GM23338 (cell line): ENCODE results near the gene CRISPLD2. TPM values are rescaled to one million over a fixed set of nuclear protein-coding genes. Genes with fewer than 3 reads are reported as not detected.

Experiments
- ATAC-seq: fragments of 200-7000 bp; cut with Tn5 transposase; 3 replicates; pipeline ENCODE4 v1.9.1; 2020
- DNase-seq: peaks from one replicate; pipeline ENCODE4 v3.0.0-alpha.2; 2015; ENCODE audit warnings: low spot score
- H2AFZ ChIP-seq: fragments of 200-600 bp; sonication (generic); 2 replicates; pipeline ENCODE4 v1.8.0; 2016; ENCODE audit warnings: antibody characterized with exemption, mild to moderate bottlenecking, moderate library complexity
- H3F3A ChIP-seq: fragments of 200-600 bp; sonication (generic); replicated peaks from 2 replicates; pipeline ENCODE4 v1.8.0; 2017; ENCODE audit warnings: antibody characterized with exemption, mixed run types, low read depth
- H3K27ac ChIP-seq: fragments of 200-600 bp; sonication (generic); 2 replicates; pipeline ENCODE4 v1.6.1; 2016; ENCODE audit warnings: low read depth
- H3K27me3 ChIP-seq: fragments of 200-600 bp; sonication (generic); 2 replicates; pipeline ENCODE4 v1.8.0; 2016; ENCODE audit warnings: mild to moderate bottlenecking, mixed run types, moderate library complexity; ENCODE audit not compliant: insufficient read depth
- H3K36me3 ChIP-seq: fragments of 200-600 bp; sonication (generic); 2 replicates; pipeline ENCODE4 v1.8.0; 2016; ENCODE audit warnings: mild to moderate bottlenecking; ENCODE audit not compliant: insufficient read depth
- H3K4me1 ChIP-seq: fragments of 200-600 bp; sonication (generic); 2 replicates; pipeline ENCODE4 v1.8.0; 2016; ENCODE audit warnings: mild to moderate bottlenecking, moderate library complexity; ENCODE audit not compliant: insufficient read depth
- H3K4me2 ChIP-seq: fragments of 200-600 bp; sonication (generic); 2 replicates; pipeline ENCODE4 v1.7.1; 2017; ENCODE audit warnings: mixed run types
- H3K4me3 ChIP-seq: fragments of 200-600 bp; sonication (generic); 2 replicates; pipeline ENCODE4 v1.6.1; 2016; ENCODE audit warnings: mixed run types
- H3K79me2 ChIP-seq: fragments of 200-600 bp; sonication (generic); replicated peaks from 2 replicates; pipeline ENCODE4 v1.8.0; 2017; ENCODE audit warnings: mild to moderate bottlenecking; ENCODE audit not compliant: insufficient read depth
- H3K9me2 ChIP-seq: fragments of 200-600 bp; sonication (generic); 2 replicates; pipeline ENCODE4 v1.8.0; 2017; ENCODE audit not compliant: insufficient read depth
- H4K20me1 ChIP-seq: fragments of 200-600 bp; sonication (generic); replicated peaks from 2 replicates; pipeline ENCODE4 v1.8.0; 2017; ENCODE audit warnings: mild to moderate bottlenecking; ENCODE audit not compliant: insufficient read depth
- H3K27ac Mint-ChIP-seq: 2 replicates; pipeline ENCODE4 v1.8.0; 2020; ENCODE audit warnings: inconsistent platforms, mild to moderate bottlenecking, moderate library complexity, mixed read lengths
- H3K27me3 Mint-ChIP-seq: 3 replicates; pipeline ENCODE4 v1.8.0; 2022; ENCODE audit warnings: low read depth, mild to moderate bottlenecking, moderate library complexity, mixed read lengths, inconsistent platforms; ENCODE audit not compliant: insufficient read depth, poor library complexity
- H3K36me3 Mint-ChIP-seq: 3 replicates; pipeline ENCODE4 v1.8.0; 2021; ENCODE audit warnings: low read depth, mild to moderate bottlenecking, inconsistent platforms, moderate library complexity, mixed read lengths
- H3K4me1 Mint-ChIP-seq: 3 replicates; pipeline ENCODE4 v1.8.0; 2020; ENCODE audit warnings: mild to moderate bottlenecking, inconsistent platforms, mixed read lengths
- H3K4me3 Mint-ChIP-seq: 3 replicates; pipeline ENCODE4 v1.8.0; 2021; ENCODE audit warnings: moderate library complexity, mild to moderate bottlenecking, inconsistent platforms, mixed read lengths
- H3K9me3 Mint-ChIP-seq: 3 replicates; pipeline ENCODE4 v1.8.0; 2020; ENCODE audit warnings: moderate library complexity, mild to moderate bottlenecking, inconsistent platforms, mixed read lengths
- CREB1 ChIP-seq: fragments of 250-450 bp; sonication (Bioruptor Pico); IDR thresholded peaks from 2 replicates; pipeline ENCODE4 v1.5.0; 2020; ENCODE audit warnings: low read depth, mild to moderate bottlenecking, moderate library complexity
- CTCF ChIP-seq, 2 experiments: fragments of 200-600 bp in 1 of 2; sonication (generic) in 1 of 2; conservative IDR thresholded peaks; 2 replicates each; pipeline versions ENCODE4 v1.5.1 to v1.6.1; 2016 to 2017; ENCODE audit warnings: antibody characterized with exemption in 2 of 2, low read depth in 2 of 2, mild to moderate bottlenecking in 2 of 2, moderate library complexity in 1 of 2
- ETS1 ChIP-seq: IDR thresholded peaks from 2 replicates; pipeline ENCODE4 v1.6.1; 2016; ENCODE audit warnings: antibody characterized with exemption
- EZH2 ChIP-seq: fragments of 200-600 bp; sonication (generic); IDR thresholded peaks from one replicate; pipeline ENCODE4 v1.8.0; 2017; ENCODE audit warnings: antibody characterized with exemption, mild to moderate bottlenecking, low read depth; ENCODE audit not compliant: unreplicated experiment
- EZH2phosphoT487 ChIP-seq: fragments of 200-600 bp; sonication (generic); IDR thresholded peaks from one replicate; pipeline ENCODE4 v1.8.1; 2018; ENCODE audit warnings: antibody characterized with exemption; ENCODE audit not compliant: unreplicated experiment
- JUNB ChIP-seq: IDR thresholded peaks from one replicate; pipeline ENCODE4 v1.6.1; 2016; ENCODE audit warnings: antibody characterized with exemption; ENCODE audit not compliant: unreplicated experiment
- NANOG ChIP-seq: IDR thresholded peaks from 2 replicates; pipeline ENCODE4 v1.6.1; 2016; ENCODE audit warnings: antibody characterized with exemption, borderline replicate concordance
- POLR2AphosphoS5 ChIP-seq: IDR thresholded peaks from 2 replicates; pipeline ENCODE4 v1.6.1; 2016; ENCODE audit warnings: antibody characterized with exemption, low read depth
- REST ChIP-seq: IDR thresholded peaks from one replicate; pipeline ENCODE4 v1.6.1; 2018; ENCODE audit warnings: antibody characterized with exemption; ENCODE audit not compliant: unreplicated experiment
- STAT1 ChIP-seq: IDR thresholded peaks from one replicate; pipeline ENCODE4 v1.6.1; 2016; ENCODE audit warnings: antibody characterized with exemption; ENCODE audit not compliant: unreplicated experiment
- ZNF114 ChIP-seq: fragments of 250-450 bp; sonication (Bioruptor Pico); IDR thresholded peaks from 2 replicates; pipeline ENCODE4 v1.5.0; 2020; ENCODE audit warnings: mild to moderate bottlenecking, moderate library complexity
- ZNF331 ChIP-seq: fragments of 250-450 bp; sonication (Bioruptor Pico); IDR thresholded peaks from 2 replicates; pipeline ENCODE4 v1.5.0; 2020; ENCODE audit warnings: low read depth, mild to moderate bottlenecking, moderate library complexity
- ZNF462 ChIP-seq: fragments of 250-450 bp; sonication (Bioruptor Pico); IDR thresholded peaks from 2 replicates; pipeline ENCODE4 v1.5.0; 2020; ENCODE audit warnings: mild to moderate bottlenecking, moderate library complexity
- polyA plus RNA-seq: library from polyadenylated mRNA; unstranded; fragments of >200 nt; fragmentation: Nextera tagmentation; extraction: Ambion mirVana; gene quantifications from 2 replicates; pipeline ENCODE4 v1.2.1, GENCODE V29; 2016
- total RNA-seq: library from RNA; depleted of rRNA; stranded (reverse); fragments of >200 nt; shearing (Covaris generic); gene quantifications from 2 replicates; pipeline ENCODE4 v1.2.3, GENCODE V29; 2014

CRISPLD2 gene
- total and polyA plus RNA-seq, 2 experiments from 2014 or later: 2.6 to 8.3 TPM

- H3K4me2 ChIP-seq: no peak overlapping the region
- Mint-ChIP-seq H3K4me1 (peaks cover 39% of the 10 kb centered on the region), H3K27me3 (peaks cover 24% of the 10 kb centered on the region), H3K36me3 (peaks cover 5% of the 10 kb centered on the region; the same call in 2 of the 3 replicates), H3K9me3 (no peaks in the 10 kb centered on the region; the same call in 2 of the 3 replicates), H3K4me3 (no peak overlapping the region), H3K27ac (no peak overlapping the region)
- peak; percentile 10 for ATAC-seq
- no peaks in the 10 kb centered on the region for H3K36me3 ChIP-seq
- H3F3A ChIP-seq: peaks cover 7% of the 10 kb centered on the region; the same call in 1 of the 2 replicates
- no peaks in the 10 kb centered on the region for H3K9me2 ChIP-seq
- TF ChIP-seq POLR2AphosphoS5 (no peak), ZNF114 (CRISPR knock-in tag) (no peak), ZNF331 (CRISPR knock-in tag) (no peak), ETS1 (no peak), STAT1 (no peak), JUNB (no peak), CREB1 (CRISPR knock-in tag) (no peak), EZH2 (no peak), REST (no peak), CTCF (conservative IDR thresholded peaks at IDR 0.05; ENCODE audit: low read depth in 2 of 2) (no peak), ZNF462 (CRISPR knock-in tag) (no peak), NANOG (no peak), EZH2phosphoT487 (no peak)
- H2AFZ ChIP-seq: no peak overlapping the region
- H3K4me1 ChIP-seq: peaks cover 23% of the 10 kb centered on the region
- no peaks in the 10 kb centered on the region; the same call in 1 of the 2 replicates for H4K20me1 ChIP-seq
- no peak overlapping the region for H3K27ac ChIP-seq
- no peaks in the 10 kb centered on the region for H3K79me2 ChIP-seq
- H3K4me3 ChIP-seq: no peak overlapping the region
- DNase-seq: peak; percentile 44
- no peaks in the 10 kb centered on the region for H3K27me3 ChIP-seq
Observed at GRCh38 chr16:84848986-84849634, 29.3 kb downstream of the CRISPLD2 start.
